HG03354 (cell line): Measurements from ENCODE around the gene GLOD5.

ENCODE experiments used
- ATAC-seq: cut with Tn5 transposase; IDR thresholded peaks from one replicate; pipeline ENCODE4 v1.9.1; 2021; ENCODE audit warnings: mild to moderate bottlenecking; ENCODE audit not compliant: unreplicated experiment, poor library complexity, severe bottlenecking

The GLOD5 gene

GRCh38 chrX:48823053-48823452 is 61.5 kb downstream of the GLOD5 start:
- no peak for ATAC-seq
